OCI-LY3 (cell line): Measurements from ENCODE around the gene BACE1-AS.

ENCODE experiments used
- CTCF ChIP-seq: fragments of 200-600, 300-600 bp; sonication (generic); IDR thresholded peaks from 2 replicates; pipeline ENCODE4 v1.5.1; 2014; ENCODE audit warnings: antibody characterized with exemption, low read length, low read depth
- EZH2phosphoT487 ChIP-seq: fragments of 200-600 bp; shearing (Covaris generic); IDR thresholded peaks from 2 replicates; pipeline ENCODE4 v1.6.1; 2018; ENCODE audit warnings: antibody characterized with exemption, mixed run types, low read depth

GRCh38 chr11:117251506-117251905 lies 39.6 kb upstream of the BACE1-AS start:
- TF ChIP-seq CTCF: no peak
- TF ChIP-seq EZH2phosphoT487: no peak
